DMS114 treated with DMSO at 0.1 percent for 48 hours (cell line): ENCODE data around the gene FANCC.
"Not testable (repeated sequence)": the region's sequence is repeated elsewhere in the genome, so short reads cannot be mapped to it uniquely, and the experiment has no call there.

ENCODE experiments used
- DNase-seq: peaks from one replicate; lab custom pipeline; 2025; ENCODE audit not compliant: unreplicated experiment; lab: John Stamatoyannopoulos, UW

Gene FANCC

DNA sequence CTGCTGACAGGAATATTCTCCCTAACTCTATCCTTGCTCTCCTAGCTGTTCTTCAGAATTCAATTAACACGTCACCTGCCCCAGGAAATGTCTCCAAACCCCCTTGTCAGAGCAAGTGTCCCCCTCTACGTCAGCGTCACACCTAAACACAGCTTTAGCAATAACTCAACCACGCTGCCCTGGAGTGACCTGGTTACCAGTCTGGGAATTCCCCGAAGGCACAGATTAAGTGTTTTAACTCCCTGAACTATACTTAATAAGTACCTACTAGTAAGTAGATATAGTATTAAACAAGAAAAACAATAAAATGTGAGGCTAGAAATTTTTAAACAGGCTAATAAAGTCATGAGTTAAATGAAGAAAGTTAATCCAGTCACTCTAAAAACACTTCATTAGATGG lies 78.4 kb downstream of the FANCC start:
- no peak for DNase-seq

DNA sequence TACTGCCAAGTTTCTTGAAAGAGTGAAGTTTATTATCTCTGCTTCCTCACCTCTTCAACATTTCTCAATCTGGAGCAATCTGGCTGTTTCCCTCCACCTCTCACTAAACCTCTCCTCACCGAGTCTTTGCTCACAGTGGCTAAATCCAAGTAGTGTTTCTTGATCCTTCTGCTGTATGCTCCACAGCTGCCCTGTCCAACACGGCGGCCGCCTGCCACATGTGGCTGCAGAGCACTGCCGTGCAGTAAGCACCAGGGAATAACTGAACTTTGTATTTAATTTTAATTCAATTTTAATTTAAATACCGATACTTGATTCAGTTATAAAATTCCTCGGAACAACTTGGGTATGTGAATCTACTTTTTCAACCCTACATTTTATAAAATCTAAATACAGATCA lies 80.2 kb downstream of the FANCC start:
- DNase-seq: no peak

DNA sequence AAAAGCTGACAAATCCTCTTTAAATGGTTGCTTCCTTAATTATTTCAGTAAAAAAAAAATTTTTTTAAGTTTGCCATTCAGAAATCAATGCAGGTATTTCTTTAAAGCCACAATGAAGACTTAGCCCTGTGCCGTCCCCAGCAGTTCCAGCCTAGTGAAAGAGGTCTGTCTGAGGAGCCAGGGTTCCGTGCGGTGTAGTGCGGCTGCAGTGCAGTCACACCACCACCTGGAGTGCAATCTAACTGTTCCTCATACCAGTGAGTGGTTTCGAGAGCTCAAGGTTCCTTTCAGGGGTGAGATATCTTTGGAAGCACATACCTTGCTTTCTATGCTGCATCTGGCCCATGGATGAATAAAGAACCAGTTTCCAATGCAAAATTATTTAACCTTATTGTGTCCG lies 87.5 kb downstream of the FANCC start:
- DNase-seq: no peak

DNA sequence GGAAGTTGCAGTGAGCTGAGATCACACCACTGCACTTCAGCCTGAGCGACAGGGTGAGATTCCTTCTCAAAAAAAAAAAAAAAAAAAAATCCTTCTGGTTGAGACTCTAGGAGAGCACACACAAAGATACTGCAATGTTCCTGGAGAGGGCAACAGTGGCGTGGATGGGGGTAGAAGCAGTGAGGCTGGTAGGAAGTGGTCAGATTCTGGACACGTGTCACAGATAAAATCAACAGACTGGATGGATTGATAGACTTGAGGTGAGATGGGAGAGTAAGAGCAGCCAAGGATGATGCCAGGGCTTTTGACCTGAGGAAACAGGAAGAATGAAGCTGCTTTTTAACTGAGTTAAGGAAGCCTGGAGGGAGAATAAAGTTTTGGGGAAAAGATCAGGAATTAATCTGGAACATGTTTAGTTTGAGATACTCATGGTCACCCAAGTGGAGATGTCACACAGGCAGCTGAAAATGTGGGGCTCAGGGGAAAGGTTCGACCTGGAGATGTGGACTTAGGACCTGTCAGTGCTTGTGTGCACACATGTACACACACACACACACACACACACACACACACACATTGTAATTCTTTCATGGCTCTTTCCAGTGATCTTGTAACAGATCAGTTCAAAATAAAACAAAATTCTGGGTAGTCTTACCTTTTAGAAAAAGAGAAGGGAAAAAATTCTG lies 88.1 kb downstream of the FANCC start:
- no peak for DNase-seq

DNA sequence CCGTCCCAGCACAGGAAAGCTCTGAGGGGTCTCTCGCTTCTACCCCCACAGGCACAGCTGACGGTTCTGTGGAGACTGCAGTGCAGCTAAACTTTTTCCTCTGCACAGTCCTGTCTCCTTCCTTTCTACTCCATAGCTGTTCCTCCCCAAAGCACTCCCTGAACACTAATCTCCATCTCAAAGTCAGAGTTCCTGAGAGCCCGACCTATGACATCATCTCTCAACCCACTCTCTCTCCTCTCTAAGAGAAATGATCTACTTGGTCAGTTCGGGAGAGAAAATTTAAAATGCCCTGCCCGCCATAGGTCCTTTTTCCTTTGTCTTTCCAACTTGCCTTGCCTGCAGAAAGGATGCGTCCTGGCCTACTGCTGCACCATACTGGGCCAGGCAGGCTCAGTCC lies 90.6 kb downstream of the FANCC start:
- no peak for DNase-seq

DNA sequence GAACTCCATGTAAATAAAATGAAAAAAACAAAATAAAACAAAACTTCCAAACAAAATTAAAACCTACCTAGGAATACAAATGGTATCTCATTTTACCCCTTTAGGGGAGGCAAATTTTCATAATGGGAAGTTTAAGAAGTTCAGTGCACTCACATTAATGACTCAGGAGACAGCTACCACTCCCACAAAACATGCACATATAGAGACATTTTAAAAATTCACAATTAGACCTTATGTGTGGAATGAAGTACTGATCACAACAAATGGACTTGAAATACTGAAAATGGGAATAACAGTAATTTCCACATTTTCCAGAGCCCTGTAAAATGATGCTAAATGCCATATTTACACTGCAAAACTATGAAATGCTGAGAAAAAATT lies 91.8 kb downstream of the FANCC start:
- DNase-seq: no peak

DNA sequence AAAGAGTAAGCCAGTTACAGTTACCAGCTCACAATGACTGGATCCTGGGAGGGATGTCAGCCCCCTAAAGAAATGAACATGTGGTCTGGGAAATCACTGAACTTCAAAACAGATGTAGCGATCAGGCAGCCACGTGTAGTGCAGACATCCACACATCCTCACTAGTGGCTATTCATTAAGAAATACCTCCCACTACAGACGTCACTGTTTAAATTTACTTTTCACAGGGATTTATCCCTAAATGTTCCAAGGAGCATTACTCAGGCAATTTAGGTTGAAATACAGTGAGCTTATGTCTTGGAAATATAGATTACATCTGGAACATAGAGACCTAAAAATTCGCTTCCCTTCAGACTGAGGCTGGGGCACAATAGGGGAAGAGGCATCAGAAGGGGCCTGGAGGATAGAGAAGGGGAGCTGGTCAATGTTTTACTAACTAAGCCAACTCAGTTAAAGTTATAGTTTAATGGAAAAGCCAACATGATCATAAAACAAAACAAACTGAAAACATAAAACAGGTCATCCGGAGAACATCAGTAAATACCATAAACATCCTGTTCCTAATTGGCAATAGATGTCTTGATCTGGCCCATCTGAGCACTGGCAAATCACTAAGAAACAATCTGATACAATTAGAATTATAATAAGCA lies 92.3 kb downstream of the FANCC start:
- no peak for DNase-seq

DNA sequence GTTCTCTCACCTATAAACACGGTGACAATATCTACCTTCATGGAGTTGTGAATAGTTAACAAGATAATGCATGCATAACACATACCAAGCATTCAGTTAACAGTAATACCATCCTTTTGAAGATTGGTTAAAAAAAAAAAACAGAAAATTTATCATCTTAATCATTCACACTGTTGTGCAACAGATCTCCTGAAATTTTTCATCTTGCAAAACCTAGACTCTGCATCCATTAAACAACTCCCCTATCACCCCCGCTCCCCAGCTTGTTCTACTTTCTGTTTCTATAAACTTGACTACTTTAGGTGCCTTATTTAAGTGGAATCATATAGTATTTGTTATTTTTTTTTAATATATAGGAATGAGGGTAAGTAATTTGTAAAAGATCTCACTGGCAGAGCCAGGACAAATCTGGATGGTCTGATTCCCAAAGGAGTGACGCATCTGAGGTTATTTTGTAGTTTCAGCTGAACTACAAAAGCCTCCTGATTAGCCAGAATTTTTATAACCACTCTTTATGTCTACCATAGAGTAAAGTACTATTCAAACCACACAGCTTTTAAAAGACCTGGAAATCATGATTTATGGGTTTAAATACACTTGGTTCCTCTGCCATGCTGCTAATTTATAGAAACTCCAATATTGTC lies 93.0 kb downstream of the FANCC start:
- DNase-seq: no peak

DNA sequence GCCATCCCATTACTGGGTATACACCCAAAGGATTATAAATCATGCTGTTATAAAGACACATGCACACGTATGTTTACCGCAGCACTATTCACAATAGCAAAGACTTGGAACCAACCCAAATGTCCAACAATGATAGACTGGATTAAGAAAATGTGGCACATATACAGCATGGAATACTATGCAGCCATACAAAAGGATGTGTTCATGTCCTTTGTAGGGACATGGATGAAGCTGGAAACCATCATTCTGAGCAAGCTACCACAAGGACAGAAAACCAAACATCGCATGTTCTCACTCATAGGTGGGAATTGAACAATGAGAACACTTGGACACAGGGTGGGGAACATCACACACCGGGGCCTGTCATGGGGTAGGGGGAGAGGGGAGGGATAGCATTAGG lies 97.2 kb downstream of the FANCC start:
- DNase-seq: not testable (repeated sequence)

DNA sequence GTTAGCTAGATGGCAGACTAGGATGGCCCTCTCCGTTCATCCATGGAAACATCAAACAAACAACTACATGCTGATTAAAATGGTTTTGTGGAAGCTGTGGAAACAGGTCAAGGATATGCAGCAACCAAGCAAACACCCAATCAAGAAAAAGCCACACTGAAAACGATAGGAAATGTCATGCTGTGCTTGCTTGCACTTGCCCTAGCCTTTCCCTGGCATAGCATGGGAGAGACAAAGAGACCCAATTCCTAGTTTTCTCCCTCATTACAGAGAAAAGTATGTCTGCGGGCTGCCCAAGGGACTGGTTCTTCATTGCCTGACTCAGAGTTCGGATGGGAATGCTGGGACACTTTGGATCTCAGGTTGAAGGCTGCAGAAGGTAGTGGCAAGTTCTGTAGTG lies 98.7 kb downstream of the FANCC start:
- DNase-seq: no peak

DNA sequence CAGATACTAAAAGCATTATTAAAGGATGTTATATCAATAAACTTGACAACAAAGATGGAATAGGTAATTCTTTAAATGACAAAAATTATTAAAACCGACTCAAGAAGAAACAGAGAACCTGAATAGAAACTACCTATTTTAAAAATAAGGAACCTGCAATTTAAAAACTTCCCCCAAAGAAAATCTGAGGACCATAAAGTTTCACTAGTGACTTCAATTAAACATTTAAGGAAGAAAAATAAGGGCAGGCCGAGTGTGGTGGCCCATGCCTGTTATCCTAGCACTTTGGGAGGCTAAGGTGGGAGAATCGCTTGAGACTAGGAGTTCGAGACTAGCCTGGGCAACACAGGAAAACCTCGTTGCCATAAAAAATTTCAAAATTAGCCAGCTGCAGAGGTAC lies 99.6 kb downstream of the FANCC start:
- DNase-seq: no peak

DNA sequence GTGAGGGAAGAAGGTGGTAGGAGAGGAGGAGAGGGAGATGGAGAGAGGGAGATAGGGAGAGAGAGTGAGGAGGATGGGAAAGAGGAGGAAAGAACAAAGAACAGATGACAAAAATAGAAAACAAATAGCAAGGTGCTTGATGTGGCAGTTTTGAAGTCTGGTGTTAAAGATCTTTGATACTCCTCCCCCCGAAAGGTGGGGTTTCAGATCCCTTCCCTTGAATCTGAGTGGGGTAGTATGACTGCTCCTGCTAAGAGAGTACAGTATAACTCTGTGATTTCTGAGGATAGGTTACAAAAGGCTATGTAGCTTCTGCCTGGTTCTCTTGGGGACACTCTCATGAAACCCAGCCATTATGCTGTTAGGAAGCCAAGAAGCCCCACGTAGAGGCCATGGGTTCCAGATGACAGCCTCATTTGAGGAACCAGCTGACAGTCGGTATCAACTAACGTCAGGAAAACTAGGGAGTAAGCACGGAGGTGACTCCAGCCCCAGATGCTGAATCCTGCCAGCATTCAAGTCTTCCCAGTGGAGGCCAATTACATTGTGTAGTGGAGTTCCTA lies 102.1 kb downstream of the FANCC start:
- DNase-seq: no peak

DNA sequence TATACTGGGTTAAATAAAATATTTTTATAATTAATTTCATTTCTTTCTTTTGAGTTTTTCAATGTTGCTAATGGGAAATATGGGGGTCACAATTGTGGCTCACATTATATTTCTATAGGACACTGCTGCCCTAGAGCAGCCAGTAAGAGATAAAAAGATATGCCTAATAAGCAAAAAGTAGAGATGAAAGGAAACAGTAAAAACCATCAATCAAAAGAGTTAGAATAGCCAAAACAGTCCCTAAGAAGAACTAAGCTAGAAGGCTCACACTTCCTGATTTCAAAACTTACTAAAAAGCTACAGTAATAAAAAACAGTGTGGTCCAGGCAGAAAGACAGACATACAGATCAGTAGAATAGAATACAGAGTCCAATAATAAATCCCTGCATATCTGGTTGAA lies 104.4 kb downstream of the FANCC start:
- no peak for DNase-seq

DNA sequence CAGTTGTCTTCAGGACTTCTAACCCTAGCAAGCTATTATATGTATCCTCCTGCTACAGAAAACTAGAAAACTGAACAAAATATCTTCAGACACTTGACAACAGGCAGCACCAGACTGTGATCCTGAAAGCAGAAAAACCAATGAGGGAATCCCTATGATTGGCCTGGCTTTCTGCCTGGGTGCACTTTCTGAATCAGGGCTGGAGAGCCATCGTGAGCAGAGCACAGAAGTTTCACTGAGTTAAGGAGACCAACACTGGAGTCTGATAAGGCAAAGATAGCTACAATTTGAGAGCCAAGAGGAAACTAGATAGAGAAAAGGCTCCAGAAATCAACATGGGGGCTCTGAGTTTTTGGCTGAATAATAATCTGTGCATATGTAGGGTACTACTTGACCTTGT lies 106.5 kb downstream of the FANCC start:
- DNase-seq: no peak

DNA sequence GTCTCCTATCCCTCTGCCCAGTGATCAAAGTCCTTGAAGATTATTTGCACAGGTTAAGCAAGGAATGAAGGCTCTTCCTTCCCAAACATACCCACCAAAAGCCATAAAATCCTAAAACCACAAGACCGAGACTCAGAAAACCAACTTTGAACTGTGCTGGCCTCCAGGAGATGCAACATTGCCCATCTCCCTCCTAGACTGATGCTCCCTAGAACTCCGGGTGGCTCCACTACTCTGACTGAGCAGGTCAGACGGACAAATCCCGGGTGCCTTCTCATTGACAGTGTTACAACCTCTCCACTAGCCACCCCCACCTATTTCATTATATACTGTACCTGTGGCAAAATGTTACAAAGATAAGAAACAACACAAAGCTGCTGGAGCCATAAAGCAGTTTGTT lies 110.1 kb downstream of the FANCC start:
- no peak for DNase-seq

DNA sequence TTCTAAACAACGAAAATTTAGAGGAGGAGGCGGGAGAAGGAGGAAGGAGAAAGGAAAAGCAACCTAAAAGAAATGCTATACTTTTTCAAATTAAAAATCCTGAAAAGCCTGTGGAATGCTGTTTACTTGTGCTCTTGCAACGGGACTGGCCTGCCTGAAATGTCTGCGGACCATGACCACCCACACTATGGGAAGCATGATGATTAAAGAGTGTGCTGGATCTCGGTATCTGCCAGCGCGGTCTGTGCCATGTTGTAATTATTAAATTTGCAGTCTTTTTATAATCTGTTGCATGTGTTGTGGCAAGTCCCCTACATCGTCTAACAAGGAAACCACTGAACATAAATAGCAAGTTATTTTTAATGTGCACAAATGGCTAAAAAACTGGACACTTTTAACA lies 111.4 kb downstream of the FANCC start:
- DNase-seq: no peak

DNA sequence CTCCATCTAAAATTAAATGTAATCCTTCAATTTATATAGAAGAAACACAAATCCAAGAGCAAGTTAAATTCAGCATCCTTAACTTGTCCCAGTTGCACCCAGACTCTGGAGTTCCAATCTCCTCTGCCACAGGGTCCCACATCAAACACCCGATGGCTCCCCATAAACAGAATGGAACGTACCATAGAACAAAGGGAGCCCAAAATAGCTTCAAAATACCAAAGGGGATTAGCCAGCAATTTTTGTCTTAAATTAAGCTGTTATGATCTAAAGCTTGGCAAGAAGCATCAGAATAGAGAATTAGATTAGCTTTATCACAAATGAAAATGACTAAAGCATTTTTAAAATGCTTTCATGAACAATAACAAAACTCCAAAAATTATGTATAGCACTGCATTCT lies 112.8 kb downstream of the FANCC start:
- no peak for DNase-seq

DNA sequence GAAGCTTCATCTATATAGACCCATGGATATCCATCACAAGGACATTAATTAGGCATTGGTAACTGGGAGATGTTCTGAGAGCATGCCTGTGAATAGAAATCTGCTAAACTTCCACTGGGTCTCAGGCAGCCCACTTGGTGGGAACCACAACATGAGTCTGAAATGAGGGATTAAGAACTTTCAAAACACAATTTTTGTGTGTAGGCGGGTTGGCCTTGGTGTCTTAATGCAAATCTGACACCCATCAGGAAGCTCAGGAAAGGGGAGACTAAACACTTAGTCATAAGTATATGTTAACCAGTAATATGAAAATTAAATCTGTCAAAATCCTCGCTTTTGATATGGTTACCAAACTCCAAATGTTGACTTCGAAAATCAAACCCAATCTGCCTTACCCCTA lies 113.2 kb downstream of the FANCC start:
- no peak for DNase-seq

DNA sequence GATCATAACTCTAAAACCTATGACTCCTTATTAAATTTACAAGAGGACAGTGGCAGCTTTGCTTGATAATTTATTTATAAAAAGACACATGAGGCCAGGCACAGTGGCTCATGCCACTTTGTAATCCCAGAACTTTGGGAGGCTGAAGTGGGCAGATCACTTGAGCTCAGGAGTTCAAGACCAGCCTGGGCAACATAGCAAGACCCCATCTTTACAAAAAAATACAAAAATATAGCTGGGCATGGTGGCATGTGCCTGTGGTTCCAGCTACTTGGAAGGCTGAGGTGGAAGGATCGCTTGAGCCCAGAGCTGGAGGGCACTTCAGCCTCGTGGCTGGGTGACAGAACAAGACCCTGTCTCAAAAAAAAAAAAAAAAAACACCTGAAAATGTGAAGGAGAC lies 114.5 kb downstream of the FANCC start:
- DNase-seq: not testable (repeated sequence)

DNA sequence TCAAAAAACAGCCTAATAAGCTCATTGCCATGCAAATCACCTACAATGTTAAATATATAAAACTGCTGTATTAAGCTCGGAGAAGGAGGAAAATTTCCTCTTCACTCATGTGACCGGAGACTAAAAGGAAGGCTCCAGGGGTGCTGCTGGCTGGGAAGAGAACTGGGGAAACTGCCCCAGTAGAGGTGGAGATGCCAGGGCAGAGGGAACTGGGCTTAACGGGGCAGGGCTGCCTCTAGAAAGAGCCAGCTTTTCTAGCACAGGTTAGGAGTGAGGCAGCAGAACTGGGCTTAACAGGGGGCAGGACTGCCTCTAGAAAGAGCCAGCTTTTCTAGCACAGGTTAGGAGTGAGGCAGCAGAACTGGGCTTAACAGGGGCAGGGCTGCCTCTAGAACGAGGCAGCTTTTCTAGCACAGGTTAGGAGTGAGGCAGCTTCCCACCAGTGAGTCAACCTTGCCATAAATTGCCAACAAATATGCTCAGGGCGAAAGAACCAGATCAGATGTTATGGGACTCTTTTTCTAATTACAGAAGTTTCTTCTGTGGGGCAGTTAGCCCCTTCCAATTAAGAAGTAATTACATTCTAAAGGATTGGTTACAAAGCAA lies 115.3 kb downstream of the FANCC start:
- no peak for DNase-seq

DNA sequence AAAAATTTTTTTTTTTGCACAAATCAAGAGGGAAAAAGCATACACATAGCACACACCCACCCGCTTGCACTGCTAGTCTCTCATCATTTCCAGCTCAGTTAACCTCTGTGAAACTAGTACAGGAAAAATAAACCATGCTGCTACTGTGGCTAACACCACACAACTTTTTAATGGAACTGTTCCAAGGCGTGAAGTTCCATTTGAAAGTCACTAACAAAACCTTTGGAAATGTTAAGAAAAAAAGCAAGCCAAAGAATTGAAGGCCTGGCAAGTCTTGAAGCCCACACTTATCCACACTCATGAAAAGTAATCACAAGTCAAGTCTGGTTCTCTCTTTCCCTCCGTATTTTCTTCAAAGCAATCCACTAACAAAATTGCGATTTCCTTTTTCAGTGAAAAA lies 116.3 kb downstream of the FANCC start:
- DNase-seq: no peak

DNA sequence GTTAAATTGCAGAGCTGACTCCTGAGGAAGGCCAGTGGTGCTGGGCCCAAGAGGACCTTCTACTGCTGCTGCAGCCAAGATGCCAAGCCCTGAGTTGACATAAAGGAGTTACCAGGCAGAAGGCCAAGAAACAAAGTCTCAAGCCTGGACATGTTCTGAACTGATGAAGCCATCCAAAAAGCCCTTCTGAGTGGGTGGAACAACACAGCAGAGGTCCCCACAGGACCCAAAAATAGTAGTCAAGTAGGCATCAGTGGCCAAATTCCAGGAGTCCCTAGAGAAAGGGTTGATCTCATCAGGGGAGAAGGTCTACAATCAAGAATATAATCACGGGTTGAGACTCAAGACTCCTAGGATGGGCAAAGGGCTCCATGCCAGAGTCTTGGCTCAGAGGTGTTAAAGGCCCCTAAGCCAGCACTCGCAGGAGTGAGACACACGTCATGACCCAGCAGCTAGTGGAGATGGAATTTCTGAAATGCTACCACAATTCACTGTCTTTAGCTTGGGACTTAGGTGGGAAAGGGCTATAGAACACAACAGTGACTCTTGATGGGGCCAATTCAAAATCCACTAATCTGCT lies 119.7 kb downstream of the FANCC start:
- DNase-seq: no peak
